GM13977 (cell line): ENCODE results near the gene LZTR1.

Experiments
- DNase-seq: peaks from one replicate; pipeline ENCODE4 v3.0.0; 2012; ENCODE audit warnings: low spot score
- CTCF ChIP-seq: IDR thresholded peaks from 2 replicates; pipeline ENCODE4 v1.5.1; 2012; ENCODE audit warnings: mild to moderate bottlenecking, control low read depth; ENCODE audit not compliant: insufficient read depth; ENCODE audit errors: extremely low read depth, missing control alignments
- in situ Hi-C: fragments of 300-500 bp; cut with MboI; formaldehyde crosslinking; loops from one replicate; pipeline ENCODE4 v1.12.0; 2022; ENCODE audit warnings: low sequenced_read_pairs, low pct_unique_long_range_greater_than_20kb, mixed read lengths, inconsistent platforms; ENCODE audit not compliant: unreplicated experiment

LZTR1 gene

GRCh38 chr22:21042978-21043859 is 61.1 kb downstream of the LZTR1 start:
- no peak for TF ChIP-seq CTCF
- DNase-seq: no peak
- in situ Hi-C loops: no loop called here

GRCh38 chr22:21043860-21044535 is 61.9 kb downstream of the LZTR1 start:
- in situ Hi-C loops: no loop called here
- DNase-seq: no peak
- no peak for TF ChIP-seq CTCF

- no peak for TF ChIP-seq CTCF
- DNase-seq: no peak
- in situ Hi-C loops: no loop called here
Measured at GRCh38 chr22:21044931-21045584, 63.0 kb downstream of the LZTR1 start.

GRCh38 chr22:21045585-21046294 is 63.6 kb downstream of the LZTR1 start, which contains the start of gene LRRC74B:
LRRC74B (plus strand) TSS chr22:21045946; CDS start chr22:21045987, 41 bp downstream.
- DNase-seq: peak; percentile 95
- in situ Hi-C loops: no loop called here
- no peak for TF ChIP-seq CTCF

GRCh38 chr22:21047035-21047661 is 65.1 kb downstream of the LZTR1 start:
- no peak for TF ChIP-seq CTCF
- in situ Hi-C loops: no loop called here
- no peak for DNase-seq
